GM21423 (cell line): Measurements from ENCODE around the gene DVL1.
"Not testable (repeated sequence)": the region's sequence is repeated elsewhere in the genome, so short reads cannot be mapped to it uniquely, and the experiment has no call there.

Experiments used
- ATAC-seq: cut with Tn5 transposase; IDR thresholded peaks from one replicate; pipeline ENCODE4 v1.9.1; 2021; ENCODE audit warnings: mild to moderate bottlenecking, moderate library complexity; ENCODE audit not compliant: unreplicated experiment

DVL1 gene

GRCh38 chr1:1328254-1328653, 21.0 kb downstream of the DVL1 start:
- ATAC-seq: no peak

GRCh38 chr1:1327291-1327690, 21.9 kb downstream of the DVL1 start:
- ATAC-seq: no peak

- ATAC-seq: no peak
Observed at GRCh38 chr1:1326075-1326605, 23.1 kb downstream of the DVL1 start.

- ATAC-seq: no peak
Observed at GRCh38 chr1:1325288-1326074, 23.7 kb downstream of the DVL1 start.

- peak; percentile 67 for ATAC-seq
Observed at GRCh38 chr1:1324524-1325287, 24.5 kb downstream of the DVL1 start, which contains the start of the genes CPTP and INTS11. Gene CPTP, plus strand, starts transcription at chr1:1324802. Its CDS starts 2,109 bp downstream, at chr1:1326911. Gene INTS11, minus strand, starts transcription at chr1:1324660. Its CDS starts 52 bp downstream, at chr1:1324608.

GRCh38 chr1:1324084-1324523, 25.1 kb downstream of the DVL1 start:
- peak; percentile 14 for ATAC-seq

GRCh38 chr1:1322952-1323351, 26.3 kb downstream of the DVL1 start:
- ATAC-seq: no peak

- no peak for ATAC-seq
Observed at GRCh38 chr1:1322418-1322817, 26.8 kb downstream of the DVL1 start.

- no peak for ATAC-seq
Observed at GRCh38 chr1:1321477-1321876, 27.7 kb downstream of the DVL1 start.

GRCh38 chr1:1320666-1321448, 28.4 kb downstream of the DVL1 start:
- no peak for ATAC-seq

GRCh38 chr1:1319646-1319941, 29.6 kb downstream of the DVL1 start:
- no peak for ATAC-seq

GRCh38 chr1:1318777-1319645, 30.2 kb downstream of the DVL1 start:
- ATAC-seq: no peak

- no peak for ATAC-seq
Observed at GRCh38 chr1:1318131-1318652, 31.0 kb downstream of the DVL1 start.

- no peak for ATAC-seq
Observed at GRCh38 chr1:1317420-1317819, 31.8 kb downstream of the DVL1 start.

- not testable (repeated sequence) for ATAC-seq
Observed at GRCh38 chr1:1316199-1316598, 33.0 kb downstream of the DVL1 start.

- no peak for ATAC-seq
Observed at GRCh38 chr1:1315435-1315954, 33.7 kb downstream of the DVL1 start.

- no peak for ATAC-seq
Observed at GRCh38 chr1:1314678-1315335, 34.4 kb downstream of the DVL1 start.

GRCh38 chr1:1314237-1314586, 35.0 kb downstream of the DVL1 start:
- ATAC-seq: no peak

GRCh38 chr1:1313500-1314236, 35.5 kb downstream of the DVL1 start:
- no peak for ATAC-seq
